Heart left ventricle (tissue), 13 donors: ENCODE data around the gene CGB1.

ENCODE experiments used
- POLR2A ChIP-seq, 2 donors: fragments of 450-650 bp; IDR thresholded peaks; one replicate each; pipeline ENCODE4 v1.6.1; 2017; ENCODE audit warnings: antibody characterized with exemption in 2 of 2, mild to moderate bottlenecking in 2 of 2, moderate library complexity in 2 of 2
- TF ChIP-seq, protein P1 (sequence below), 12 donors: fragments of 200-600 bp; sonication (generic) in 4 of 12; IDR thresholded peaks; one replicate each; pipeline versions ENCODE4 v1.5.0 to v1.8.0; 2018 to 2022; ENCODE audit warnings: antibody characterized with exemption in 12 of 12, mild to moderate bottlenecking in 5 of 12
- donor health status: ischemic (EF 13 %, LVEDD 7.1; RV severe dilation, severe dysfunction).
- donor health status: DM: no; HTN: yes; CAD: no.
- donor health status: DM: no; HTN: no; CAD: no.
- donor health status: ischemic (EF 25% LVEDD 6.9; RV normal size, moderate dysfunction).
- donor health status: ischemic (EF 25% LVEDD 5.7; RV mildly dilated, moderate dysfunction).
- donor health status: ischemic (EF 35%, LVEDD 5.7; RV mildly dilated, moderate dysfunction).
- donor health status: nonischemic (EF 11% LVEDD 7.7; RV severe dilation, severe dysfunction).
- donor health status: DM: yes; HTN: yes; CAD: no.
- donor health status: PGD.
- donor health status: ischemic (EF 29% LVEDD 5.4; RV normal size, mild dysfunction).
- donor health status: nonischemic (EF 23%, LVEDD 6.1; RV moderate dilation, normal function).

DNA sequence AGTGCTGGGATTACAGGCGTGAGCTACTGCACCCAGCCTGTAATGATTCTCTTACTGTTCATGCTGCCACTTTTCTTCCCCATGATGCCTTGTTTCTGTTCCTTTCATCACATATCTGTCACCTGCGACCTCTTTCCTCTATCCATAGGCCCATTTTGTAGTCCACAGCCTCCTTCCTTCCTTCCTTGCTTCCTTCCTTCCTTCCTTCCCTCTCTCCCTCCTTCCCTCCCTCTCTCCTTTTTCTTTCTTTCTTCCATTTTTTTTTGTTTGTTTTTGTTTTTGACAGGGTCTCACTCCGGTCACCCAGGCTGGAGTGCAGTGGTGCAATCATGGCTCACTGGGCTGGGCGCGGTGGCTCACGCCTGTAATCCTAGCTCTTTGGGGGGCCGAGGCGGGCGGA lies 47.8 kb downstream of the CGB1 start:
- TF ChIP-seq, protein P1, sequence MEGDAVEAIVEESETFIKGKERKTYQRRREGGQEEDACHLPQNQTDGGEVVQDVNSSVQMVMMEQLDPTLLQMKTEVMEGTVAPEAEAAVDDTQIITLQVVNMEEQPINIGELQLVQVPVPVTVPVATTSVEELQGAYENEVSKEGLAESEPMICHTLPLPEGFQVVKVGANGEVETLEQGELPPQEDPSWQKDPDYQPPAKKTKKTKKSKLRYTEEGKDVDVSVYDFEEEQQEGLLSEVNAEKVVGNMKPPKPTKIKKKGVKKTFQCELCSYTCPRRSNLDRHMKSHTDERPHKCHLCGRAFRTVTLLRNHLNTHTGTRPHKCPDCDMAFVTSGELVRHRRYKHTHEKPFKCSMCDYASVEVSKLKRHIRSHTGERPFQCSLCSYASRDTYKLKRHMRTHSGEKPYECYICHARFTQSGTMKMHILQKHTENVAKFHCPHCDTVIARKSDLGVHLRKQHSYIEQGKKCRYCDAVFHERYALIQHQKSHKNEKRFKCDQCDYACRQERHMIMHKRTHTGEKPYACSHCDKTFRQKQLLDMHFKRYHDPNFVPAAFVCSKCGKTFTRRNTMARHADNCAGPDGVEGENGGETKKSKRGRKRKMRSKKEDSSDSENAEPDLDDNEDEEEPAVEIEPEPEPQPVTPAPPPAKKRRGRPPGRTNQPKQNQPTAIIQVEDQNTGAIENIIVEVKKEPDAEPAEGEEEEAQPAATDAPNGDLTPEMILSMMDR (IDR thresholded peaks at IDR 0.05), result no peak
- TF ChIP-seq POLR2A (IDR thresholded peaks at IDR 0.05), result no peak
